Breast epithelium (tissue), 3 donors: ENCODE measurements around the gene RNF126.
"Not testable (repeated sequence)": the region's sequence is repeated elsewhere in the genome, so short reads cannot be mapped to it uniquely, and the experiment has no call there.

Source experiments
- CTCF ChIP-seq, 3 donors: fragments of 450-650 bp; IDR thresholded peaks; one replicate each; pipeline ENCODE4 v1.5.1; 2016 to 2017; ENCODE audit warnings: antibody characterized with exemption in 3 of 3, mild to moderate bottlenecking in 3 of 3, moderate library complexity in 3 of 3
- POLR2A ChIP-seq: fragments of 450-650 bp; IDR thresholded peaks from one replicate; pipeline ENCODE4 v1.6.1; 2016; ENCODE audit warnings: antibody characterized with exemption, mild to moderate bottlenecking, moderate library complexity
- POLR2AphosphoS5 ChIP-seq, 3 donors: sonication (generic); formaldehyde crosslinking; IDR thresholded peaks; one replicate each; pipeline ENCODE4 v1.6.1; 2017; ENCODE audit warnings: antibody characterized with exemption in 3 of 3

GRCh38 chr19:702847-703246, 39.8 kb upstream of the RNF126 start:
- TF ChIP-seq POLR2AphosphoS5 (IDR thresholded peaks at IDR 0.05); CTCF (IDR thresholded peaks at IDR 0.05); POLR2A: not testable (repeated sequence)
